ENCODE results near the gene LAMA4.

DNA sequence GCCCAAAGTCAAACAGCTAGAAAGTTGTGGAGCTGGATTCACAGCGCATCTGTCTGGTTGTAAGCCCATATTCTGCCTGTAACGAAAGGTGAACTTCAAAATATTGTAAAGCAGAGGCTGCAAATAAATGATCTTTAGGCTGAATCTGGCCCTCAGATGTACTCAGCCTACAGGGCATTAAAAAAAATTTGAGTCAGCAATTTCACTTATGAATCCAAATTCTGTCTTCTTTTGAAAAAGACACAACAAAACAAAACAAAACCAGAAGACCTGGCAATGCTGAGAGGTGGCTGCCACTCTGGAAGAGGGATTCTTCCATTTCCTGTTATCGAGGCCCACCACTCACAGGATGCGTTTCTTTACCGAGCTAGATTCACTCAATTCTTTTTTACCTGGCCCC, 7.1 kb downstream of the LAMA4 start:
- TF ChIP-seq, protein P1, sequence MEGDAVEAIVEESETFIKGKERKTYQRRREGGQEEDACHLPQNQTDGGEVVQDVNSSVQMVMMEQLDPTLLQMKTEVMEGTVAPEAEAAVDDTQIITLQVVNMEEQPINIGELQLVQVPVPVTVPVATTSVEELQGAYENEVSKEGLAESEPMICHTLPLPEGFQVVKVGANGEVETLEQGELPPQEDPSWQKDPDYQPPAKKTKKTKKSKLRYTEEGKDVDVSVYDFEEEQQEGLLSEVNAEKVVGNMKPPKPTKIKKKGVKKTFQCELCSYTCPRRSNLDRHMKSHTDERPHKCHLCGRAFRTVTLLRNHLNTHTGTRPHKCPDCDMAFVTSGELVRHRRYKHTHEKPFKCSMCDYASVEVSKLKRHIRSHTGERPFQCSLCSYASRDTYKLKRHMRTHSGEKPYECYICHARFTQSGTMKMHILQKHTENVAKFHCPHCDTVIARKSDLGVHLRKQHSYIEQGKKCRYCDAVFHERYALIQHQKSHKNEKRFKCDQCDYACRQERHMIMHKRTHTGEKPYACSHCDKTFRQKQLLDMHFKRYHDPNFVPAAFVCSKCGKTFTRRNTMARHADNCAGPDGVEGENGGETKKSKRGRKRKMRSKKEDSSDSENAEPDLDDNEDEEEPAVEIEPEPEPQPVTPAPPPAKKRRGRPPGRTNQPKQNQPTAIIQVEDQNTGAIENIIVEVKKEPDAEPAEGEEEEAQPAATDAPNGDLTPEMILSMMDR (IDR thresholded peaks at IDR 0.05), result no peak
- no peak for TF ChIP-seq POLR2A (IDR thresholded peaks at IDR 0.05)
